Peyer's patch (tissue), 4 donors: ENCODE results near the gene SLC47A2. TPM values are rescaled to one million over a fixed set of nuclear protein-coding genes. Genes with fewer than 3 reads are reported as not detected.
A peak's percentile ranks its signal among the peaks of the same experiment; 100 is the strongest.

Experiments
- DNase-seq, 3 donors: peaks; one replicate each; pipeline ENCODE4 v3.0.0-alpha.2; 2017 to 2019
- H3K27ac ChIP-seq, 4 donors: fragments of 200-600 bp; sonication (generic); one replicate each; pipeline ENCODE4 v1.5.1; 2016 to 2019
- H3K27me3 ChIP-seq, 2 donors: fragments of 200-600 bp; sonication (generic); one replicate each; pipeline ENCODE4 v1.5.1; 2019
- H3K36me3 ChIP-seq, 3 donors: fragments of 200-600 bp; sonication (generic); one replicate each; pipeline ENCODE4 v1.5.1; 2016 to 2019
- H3K4me1 ChIP-seq, 4 donors: fragments of 200-600 bp; sonication (generic); one replicate each; pipeline ENCODE4 v1.5.1; 2016 to 2019
- H3K4me3 ChIP-seq, 4 donors: fragments of 200-600 bp; sonication (generic); 1 replicate in 3 of 4; 2 replicates in 1 of 4; pipeline ENCODE4 v1.5.1; 2016 to 2019; ENCODE audit warnings: mild to moderate bottlenecking in 1 of 4
- H3K9me3 ChIP-seq, 4 donors: fragments of 200-600 bp; sonication (generic); one replicate each; pipeline ENCODE4 v1.5.1; 2016 to 2019; ENCODE audit warnings: mild to moderate bottlenecking in 1 of 4
- POLR2A ChIP-seq, 2 donors: fragments of 450-650 bp; IDR thresholded peaks; one replicate each; pipeline ENCODE4 v1.5.1; 2017; ENCODE audit warnings: antibody characterized with exemption in 2 of 2, mild to moderate bottlenecking in 2 of 2, moderate library complexity in 2 of 2
- total RNA-seq, 4 donors: library from RNA; depleted of rRNA; stranded (reverse); fragments of >200 nt; gene quantifications; one replicate each; pipeline ENCODE4 v1.1.0, GENCODE V29; 2016
- TF ChIP-seq, protein P1 (sequence below), 6 experiments: fragments of 450-650 bp in 4 of 6; fragments of 200-600 bp in 2 of 6; sonication (generic) in 1 of 6; IDR thresholded peaks; one replicate each; pipeline ENCODE4 v1.5.1; 2017 to 2019; ENCODE audit warnings: antibody characterized with exemption in 6 of 6, mild to moderate bottlenecking in 3 of 6, moderate library complexity in 1 of 6

The SLC47A2 gene
- total RNA-seq, 4 donors from 2014 or later: 3.9 to 6.8 (median 6.3) TPM; not detected in 1

DNA sequence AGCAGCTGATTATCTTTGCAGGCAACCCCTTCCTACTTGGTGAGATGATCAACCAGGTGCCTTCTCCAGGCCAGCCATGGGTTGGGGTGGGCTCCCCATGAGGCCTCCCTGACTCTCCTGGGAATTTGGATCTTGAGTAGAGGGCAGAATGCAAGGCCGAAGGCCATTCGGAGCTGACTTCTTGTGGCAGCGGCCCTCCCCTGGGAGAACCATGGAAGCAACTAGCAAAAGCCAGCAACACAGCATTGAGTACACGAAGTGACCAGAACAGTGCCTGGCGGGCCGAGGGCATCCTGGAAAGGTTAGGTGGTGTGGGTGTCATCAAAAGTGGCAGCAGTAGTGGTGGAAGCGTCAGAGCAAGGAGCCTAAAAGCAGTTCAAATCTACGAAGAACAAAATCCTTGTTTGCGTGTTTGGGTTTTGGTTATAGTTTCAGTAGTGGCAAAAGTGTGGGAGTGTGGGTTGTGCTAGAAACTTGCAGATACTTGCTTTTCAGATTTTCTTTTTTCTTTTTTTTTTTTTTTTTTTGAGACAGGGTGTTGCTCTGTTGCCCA is 33.7 kb upstream of the SLC47A2 start:
- TF ChIP-seq POLR2A (IDR thresholded peaks at IDR 0.05): no peak
- TF ChIP-seq, protein P1, sequence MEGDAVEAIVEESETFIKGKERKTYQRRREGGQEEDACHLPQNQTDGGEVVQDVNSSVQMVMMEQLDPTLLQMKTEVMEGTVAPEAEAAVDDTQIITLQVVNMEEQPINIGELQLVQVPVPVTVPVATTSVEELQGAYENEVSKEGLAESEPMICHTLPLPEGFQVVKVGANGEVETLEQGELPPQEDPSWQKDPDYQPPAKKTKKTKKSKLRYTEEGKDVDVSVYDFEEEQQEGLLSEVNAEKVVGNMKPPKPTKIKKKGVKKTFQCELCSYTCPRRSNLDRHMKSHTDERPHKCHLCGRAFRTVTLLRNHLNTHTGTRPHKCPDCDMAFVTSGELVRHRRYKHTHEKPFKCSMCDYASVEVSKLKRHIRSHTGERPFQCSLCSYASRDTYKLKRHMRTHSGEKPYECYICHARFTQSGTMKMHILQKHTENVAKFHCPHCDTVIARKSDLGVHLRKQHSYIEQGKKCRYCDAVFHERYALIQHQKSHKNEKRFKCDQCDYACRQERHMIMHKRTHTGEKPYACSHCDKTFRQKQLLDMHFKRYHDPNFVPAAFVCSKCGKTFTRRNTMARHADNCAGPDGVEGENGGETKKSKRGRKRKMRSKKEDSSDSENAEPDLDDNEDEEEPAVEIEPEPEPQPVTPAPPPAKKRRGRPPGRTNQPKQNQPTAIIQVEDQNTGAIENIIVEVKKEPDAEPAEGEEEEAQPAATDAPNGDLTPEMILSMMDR (IDR thresholded peaks at IDR 0.05): no peak

DNA sequence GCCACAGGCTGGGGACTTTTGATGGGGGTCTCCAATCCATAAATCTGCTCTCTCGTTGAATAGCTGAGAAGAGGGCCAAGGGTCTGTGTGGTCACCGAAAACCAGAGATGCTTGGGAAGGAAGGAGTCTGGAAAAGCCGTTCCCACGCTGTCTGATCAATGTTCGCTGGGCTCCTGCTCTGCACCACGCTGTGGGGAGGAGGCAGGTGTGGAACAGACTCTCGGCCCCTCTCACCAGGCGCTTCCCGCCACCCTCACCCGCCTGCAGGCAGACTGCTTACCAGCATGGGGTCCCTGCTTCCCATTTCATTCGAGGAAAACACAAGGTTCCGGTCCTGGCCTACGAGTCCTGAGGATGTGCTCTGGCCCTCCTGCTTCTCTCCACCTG is 32.4 kb upstream of the SLC47A2 start:
- H3K4me1 ChIP-seq: peaks cover 0 to 37% (median 3%) of the 10 kb centered on the region in 4 donors
- no peaks in the 10 kb centered on the region for H3K9me3 ChIP-seq
- no peaks in the 10 kb centered on the region for H3K36me3 ChIP-seq
- no peak for TF ChIP-seq POLR2A (IDR thresholded peaks at IDR 0.05)
- TF ChIP-seq, protein P1 (IDR thresholded peaks at IDR 0.05): no peak
- H3K27me3 ChIP-seq: no peaks in the 10 kb centered on the region
- no peak overlapping the region for H3K4me3 ChIP-seq
- DNase-seq: peak in 1 of 3 donors; percentile 19
- no peak overlapping the region for H3K27ac ChIP-seq

More for the DNA sequence above, 33.7 kb upstream of the SLC47A2 start:
- Histone ChIP-seq H3K27ac (no peak overlapping the region), H3K9me3 (no peaks in the 10 kb centered on the region), H3K27me3 (no peaks in the 10 kb centered on the region), H3K4me1 (peaks cover 0 to 35% (median 6%) of the 10 kb centered on the region in 4 donors), H3K36me3 (no peaks in the 10 kb centered on the region), H3K4me3 (no peak overlapping the region)
- no peak for DNase-seq

DNA sequence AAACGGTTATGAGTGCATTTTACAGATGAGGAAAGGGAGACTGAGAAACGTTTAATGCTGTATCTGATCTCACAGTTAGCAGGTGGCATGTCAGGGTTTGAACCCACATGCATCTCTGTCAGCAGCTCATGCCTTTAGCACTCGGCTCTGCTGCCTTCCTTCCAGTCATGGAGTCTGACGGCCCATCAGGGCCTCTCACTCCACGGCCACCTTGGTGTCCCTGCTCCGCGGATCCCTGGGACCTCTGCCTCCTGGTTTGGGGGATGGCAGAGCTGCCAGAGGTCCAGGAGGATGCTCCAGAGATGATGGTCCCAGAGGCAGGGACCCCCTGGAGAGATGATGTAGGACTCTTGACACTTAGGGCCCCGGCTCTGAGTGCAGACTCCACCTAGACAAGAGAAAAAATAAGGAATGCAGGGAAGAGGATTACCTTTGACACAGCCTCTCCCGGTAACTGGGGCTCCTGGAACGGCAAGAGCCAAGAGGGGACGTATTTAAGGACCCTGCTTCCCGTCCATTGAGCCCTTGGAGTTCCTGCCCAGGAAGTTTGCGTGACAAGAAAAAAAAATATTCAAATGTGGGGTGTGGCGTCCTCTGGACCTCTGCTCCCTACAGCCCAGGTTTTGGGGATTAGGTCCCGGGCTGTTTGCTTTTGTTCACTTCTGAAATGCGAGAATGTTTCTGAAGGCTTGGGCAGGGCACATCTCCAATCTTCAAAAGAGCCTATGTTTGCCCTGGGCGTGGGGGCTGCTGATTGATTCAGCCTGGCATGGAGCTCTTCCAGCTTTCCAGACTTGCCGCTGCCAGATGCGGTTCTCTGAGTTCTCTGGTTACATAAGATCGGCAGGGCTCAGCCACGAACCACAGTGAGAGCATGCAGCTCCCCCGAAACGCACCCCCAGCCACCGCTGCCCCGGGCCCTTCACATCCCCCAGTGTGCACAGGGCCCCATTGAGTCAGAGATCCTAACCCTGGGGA is 31.7 kb upstream of the SLC47A2 start, which contains the start of gene ALDH3A1:
Gene ALDH3A1, minus strand, starts transcription at position 470 of the 978 bp plus-strand sequence. CDS start 3,169 bp downstream, outside the sequence.
- no peak within 1 kb of the TSS for H3K27ac ChIP-seq
- peak in 1 of 3 donors; percentile 43 for DNase-seq
- H3K9me3 ChIP-seq: no peaks in the 10 kb centered on the region
- no peaks in the 10 kb centered on the region for H3K27me3 ChIP-seq
- no peaks in the 10 kb centered on the region for H3K36me3 ChIP-seq
- H3K4me1 ChIP-seq: peaks cover 0 to 30% (median 2%) of the 10 kb centered on the region in 4 donors
- H3K4me3 ChIP-seq: no peak within 1 kb of the TSS
- TF ChIP-seq, protein P1 (IDR thresholded peaks at IDR 0.05): no peak
- no peak for TF ChIP-seq POLR2A (IDR thresholded peaks at IDR 0.05)

DNA sequence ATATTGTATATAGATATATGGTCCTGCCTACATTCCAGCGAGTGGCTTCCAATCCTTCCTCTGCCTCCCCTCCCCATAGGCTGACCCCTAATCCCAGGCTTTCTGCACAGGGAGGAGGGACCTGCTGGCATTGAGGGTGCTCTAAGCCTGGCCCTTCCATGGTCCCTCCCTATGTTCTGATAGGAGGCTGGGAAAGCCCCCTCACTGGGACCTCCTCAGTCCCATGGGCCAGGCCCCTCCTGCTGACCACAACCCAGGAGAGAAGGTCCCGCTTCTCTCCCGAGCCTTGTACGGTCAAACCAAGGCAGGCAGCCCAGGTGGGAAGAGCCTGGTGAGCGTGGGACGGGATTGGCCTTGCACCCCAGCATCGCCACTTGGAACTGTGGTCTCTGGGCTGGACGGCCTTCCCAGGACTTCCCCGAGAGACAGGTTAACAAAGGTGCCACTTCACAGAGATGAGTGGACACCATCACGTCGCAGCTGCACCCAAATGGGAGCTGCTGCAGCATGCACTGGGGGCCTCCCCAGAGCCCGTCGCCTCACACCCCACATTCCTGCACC is 30.9 kb upstream of the SLC47A2 start:
- peak in 1 of 3 donors; percentile 19 for DNase-seq
- Histone ChIP-seq H3K9me3 (no peaks in the 10 kb centered on the region), H3K36me3 (no peaks in the 10 kb centered on the region), H3K27ac (no peak overlapping the region), H3K4me1 (peaks cover 0 to 29% (median 0%) of the 10 kb centered on the region in 4 donors), H3K27me3 (no peaks in the 10 kb centered on the region), H3K4me3 (no peak overlapping the region)
- TF ChIP-seq POLR2A (IDR thresholded peaks at IDR 0.05): no peak
- TF ChIP-seq, protein P1 (IDR thresholded peaks at IDR 0.05): no peak

DNA sequence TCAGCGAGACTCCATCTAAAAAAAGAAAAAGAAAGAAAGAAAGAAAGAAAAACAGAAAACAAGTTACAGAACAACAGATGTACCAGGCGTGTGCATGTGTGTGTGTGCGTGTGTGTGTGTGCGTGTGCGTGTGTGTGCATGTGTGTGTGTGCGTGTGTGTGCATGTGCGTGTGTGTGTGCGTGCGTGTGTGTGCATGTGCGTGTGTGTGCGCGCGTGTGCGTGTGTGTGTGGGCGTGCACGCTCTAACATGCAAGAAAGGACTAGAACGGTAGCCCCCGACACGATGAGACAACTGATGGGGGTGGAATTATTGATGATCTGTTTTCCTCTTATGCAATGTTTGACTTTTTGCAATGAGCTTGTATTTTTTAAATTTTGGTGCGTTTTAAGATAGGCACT is 30.1 kb upstream of the SLC47A2 start:
- TF ChIP-seq, protein P1 (IDR thresholded peaks at IDR 0.05): no peak
- TF ChIP-seq POLR2A (IDR thresholded peaks at IDR 0.05): no peak
- no peaks in the 10 kb centered on the region for H3K9me3 ChIP-seq
- no peaks in the 10 kb centered on the region for H3K36me3 ChIP-seq
- no peaks in the 10 kb centered on the region for H3K27me3 ChIP-seq
- H3K27ac ChIP-seq: no peak overlapping the region
- H3K4me3 ChIP-seq: no peak overlapping the region
- DNase-seq: no peak
- H3K4me1 ChIP-seq: peaks cover 0 to 29% (median 0%) of the 10 kb centered on the region in 4 donors
